Upper lobe of left lung (tissue), 6 donors: ENCODE data around the gene ENGASE. TPM values are rescaled to one million over a fixed set of nuclear protein-coding genes. Genes with fewer than 3 reads are reported as not detected.

Source experiments
- ATAC-seq, 2 donors: fragments of 200-7000 bp; cut with Tn5 transposase; one replicate each; pipeline ENCODE4 v1.9.1; 2022; ENCODE audit warnings: mild to moderate bottlenecking in 2 of 2, moderate library complexity in 2 of 2; ENCODE audit not compliant: low FRiP score in 2 of 2
- DNase-seq, 2 donors: peaks; one replicate each; pipeline ENCODE4 v3.0.0-alpha.2; 2019 to 2020
- H3K27ac ChIP-seq, 4 donors: fragments of 200-600 bp; sonication (generic); one replicate each; pipeline ENCODE4 v1.5.1; 2016 to 2019
- H3K27me3 ChIP-seq, 4 donors: fragments of 200-600 bp; sonication (generic); one replicate each; pipeline ENCODE4 v1.5.1; 2017 to 2019
- H3K36me3 ChIP-seq, 4 donors: fragments of 200-600 bp; sonication (generic); one replicate each; pipeline ENCODE4 v1.5.1; 2016 to 2019
- H3K4me1 ChIP-seq, 4 donors: fragments of 200-600 bp; sonication (generic); one replicate each; pipeline ENCODE4 v1.5.1; 2018 to 2019
- H3K4me3 ChIP-seq, 4 donors: fragments of 200-600 bp; sonication (generic); one replicate each; pipeline ENCODE4 v1.5.1; 2017 to 2019; ENCODE audit warnings: mild to moderate bottlenecking in 2 of 4, moderate library complexity in 1 of 4
- H3K9me3 ChIP-seq, 4 donors: fragments of 200-600 bp; sonication (generic); one replicate each; pipeline ENCODE4 v1.5.1; 2018 to 2019
- EP300 ChIP-seq, 4 donors: sonication (generic); formaldehyde crosslinking; IDR thresholded peaks; one replicate each; pipeline ENCODE4 v1.5.1; 2017; ENCODE audit warnings: antibody characterized with exemption in 4 of 4, control low read depth in 2 of 4
- POLR2A ChIP-seq, 4 donors: fragments of 450-650 bp; IDR thresholded peaks; one replicate each; pipeline ENCODE4 v1.5.1; 2016 to 2017; ENCODE audit warnings: antibody characterized with exemption in 4 of 4, mild to moderate bottlenecking in 2 of 4
- POLR2AphosphoS5 ChIP-seq, 2 donors: sonication (generic); formaldehyde crosslinking; IDR thresholded peaks; one replicate each; pipeline ENCODE4 v1.5.1; 2017; ENCODE audit warnings: antibody characterized with exemption in 2 of 2
- WGBS, 2 donors: methylation state at CpG; one replicate each; pipeline ENCODE4 v1.1.5; 2017 to 2018; 5-methylcytosine and 5-hydroxymethylcytosine counted together
- total RNA-seq, 6 donors: library from RNA; depleted of rRNA in 4 of 6; stranded (reverse); fragments of >200 nt in 4 of 6; gene quantifications; one replicate each; pipeline versions ENCODE4 v1.1.0 to v1.2.1, GENCODE V29; 2016 to 2021
- TF ChIP-seq, protein P1 (sequence below), 6 experiments: fragments of 450-650 bp in 4 of 6; fragments of 200-600 bp in 2 of 6; sonication (generic) in 2 of 6; IDR thresholded peaks; one replicate each; pipeline ENCODE4 v1.5.1; 2016 to 2019; ENCODE audit warnings: antibody characterized with exemption in 6 of 6
- donor health status: DM: no; HTN: no; CAD: no; lungs with moderate emphysema.
- donor health status: DM: no; HTN: yes; CAD: no; lungs with severe emphysema.

Gene ENGASE
- total RNA-seq, 6 donors from 2014 or later, result 17.2 to 320 (median 55.9) TPM

DNA sequence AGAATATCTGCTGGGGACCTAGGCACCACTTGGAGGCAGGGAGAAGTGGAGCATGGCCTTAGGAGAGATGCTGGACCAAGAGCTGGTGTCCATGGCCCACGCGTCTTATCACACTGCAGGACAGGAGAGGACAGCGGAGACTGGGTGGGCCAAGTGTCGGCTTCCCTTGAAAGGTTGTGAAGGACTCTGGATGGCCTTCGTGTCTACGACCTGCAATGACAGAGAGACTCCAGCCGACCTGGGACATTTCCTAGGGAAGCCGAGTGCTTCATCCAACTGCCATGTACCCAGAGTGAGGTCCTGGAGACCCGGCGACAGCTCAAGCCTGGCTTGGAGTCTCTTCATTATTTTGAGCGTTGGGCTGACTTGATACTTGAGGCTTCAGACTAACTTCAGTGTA, 30.2 kb upstream of the ENGASE start:
- H3K27ac ChIP-seq, result no peak overlapping the region
- peaks cover 0 to 9% (median 5%) of the 10 kb centered on the region in 4 donors for H3K4me1 ChIP-seq
- H3K4me3 ChIP-seq, result no peak overlapping the region
- DNase-seq (no peak), ATAC-seq (no peak)
- TF ChIP-seq POLR2A (IDR thresholded peaks at IDR 0.05) (no peak), EP300 (IDR thresholded peaks at IDR 0.05) (no peak), POLR2AphosphoS5 (IDR thresholded peaks at IDR 0.05) (no peak)
- TF ChIP-seq, protein P1, sequence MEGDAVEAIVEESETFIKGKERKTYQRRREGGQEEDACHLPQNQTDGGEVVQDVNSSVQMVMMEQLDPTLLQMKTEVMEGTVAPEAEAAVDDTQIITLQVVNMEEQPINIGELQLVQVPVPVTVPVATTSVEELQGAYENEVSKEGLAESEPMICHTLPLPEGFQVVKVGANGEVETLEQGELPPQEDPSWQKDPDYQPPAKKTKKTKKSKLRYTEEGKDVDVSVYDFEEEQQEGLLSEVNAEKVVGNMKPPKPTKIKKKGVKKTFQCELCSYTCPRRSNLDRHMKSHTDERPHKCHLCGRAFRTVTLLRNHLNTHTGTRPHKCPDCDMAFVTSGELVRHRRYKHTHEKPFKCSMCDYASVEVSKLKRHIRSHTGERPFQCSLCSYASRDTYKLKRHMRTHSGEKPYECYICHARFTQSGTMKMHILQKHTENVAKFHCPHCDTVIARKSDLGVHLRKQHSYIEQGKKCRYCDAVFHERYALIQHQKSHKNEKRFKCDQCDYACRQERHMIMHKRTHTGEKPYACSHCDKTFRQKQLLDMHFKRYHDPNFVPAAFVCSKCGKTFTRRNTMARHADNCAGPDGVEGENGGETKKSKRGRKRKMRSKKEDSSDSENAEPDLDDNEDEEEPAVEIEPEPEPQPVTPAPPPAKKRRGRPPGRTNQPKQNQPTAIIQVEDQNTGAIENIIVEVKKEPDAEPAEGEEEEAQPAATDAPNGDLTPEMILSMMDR (IDR thresholded peaks at IDR 0.05), result no peak
- H3K9me3 ChIP-seq, result no peaks in the 10 kb centered on the region
- no peaks in the 10 kb centered on the region for H3K27me3 ChIP-seq
- WGBS, 2 donors, result 92% methylated on average over 11 of the region's 11 CpGs
- H3K36me3 ChIP-seq, result peaks cover 0 to 21% (median 2%) of the 10 kb centered on the region in 4 donors

DNA sequence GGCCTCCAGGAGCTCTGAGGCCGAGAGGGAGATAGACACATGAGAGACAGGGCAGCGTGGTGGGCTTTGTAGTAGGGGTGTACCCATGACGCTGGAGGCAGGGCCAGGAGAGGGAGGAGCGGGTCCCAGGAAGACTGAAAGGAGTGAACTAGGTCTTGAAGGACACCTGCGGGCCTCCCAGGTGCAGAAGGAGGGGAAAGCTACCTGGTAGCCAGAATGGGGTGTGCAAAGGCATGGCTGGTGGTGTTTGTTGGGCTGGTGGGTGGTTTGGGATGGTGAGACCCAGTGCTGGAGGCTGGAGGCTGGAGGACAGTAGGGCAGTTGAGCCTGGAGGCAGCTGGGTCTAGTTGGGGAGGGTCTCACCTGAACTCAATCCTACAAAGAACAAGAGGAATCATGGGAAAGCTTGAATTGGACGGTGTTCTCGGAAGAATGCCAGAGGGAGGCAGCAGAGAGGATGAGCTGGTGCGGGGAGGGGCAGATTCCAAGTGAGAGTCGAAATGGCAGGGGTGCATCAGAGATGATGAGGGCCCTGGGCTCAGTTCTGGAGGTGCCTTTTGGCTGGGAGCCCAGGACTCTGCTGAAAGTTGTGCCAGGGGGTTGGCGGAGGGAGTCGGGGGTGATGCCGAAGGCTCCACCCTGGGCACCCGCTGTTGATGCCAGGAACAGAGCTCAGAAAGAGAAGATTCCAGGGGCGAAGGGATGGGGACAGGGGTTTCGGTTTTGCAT, 29.5 kb upstream of the ENGASE start:
- no peak for DNase-seq
- H3K9me3 ChIP-seq, result no peaks in the 10 kb centered on the region
- ATAC-seq, result no peak
- H3K27ac ChIP-seq, result no peak overlapping the region
- TF ChIP-seq EP300 (IDR thresholded peaks at IDR 0.05), result no peak
- no peak for TF ChIP-seq POLR2A (IDR thresholded peaks at IDR 0.05)
- TF ChIP-seq, protein P1 (IDR thresholded peaks at IDR 0.05), result no peak
- TF ChIP-seq POLR2AphosphoS5 (IDR thresholded peaks at IDR 0.05), result no peak
- no peak overlapping the region for H3K4me3 ChIP-seq
- 76 to 81% methylated on average over 15 of the region's 15 CpGs for whole genome bisulfite sequencing, 2 donors
- H3K4me1 ChIP-seq, result peaks cover 0 to 9% (median 5%) of the 10 kb centered on the region in 4 donors
- H3K36me3 ChIP-seq, result peaks cover 0 to 21% (median 2%) of the 10 kb centered on the region in 4 donors
- H3K27me3 ChIP-seq, result no peaks in the 10 kb centered on the region

DNA sequence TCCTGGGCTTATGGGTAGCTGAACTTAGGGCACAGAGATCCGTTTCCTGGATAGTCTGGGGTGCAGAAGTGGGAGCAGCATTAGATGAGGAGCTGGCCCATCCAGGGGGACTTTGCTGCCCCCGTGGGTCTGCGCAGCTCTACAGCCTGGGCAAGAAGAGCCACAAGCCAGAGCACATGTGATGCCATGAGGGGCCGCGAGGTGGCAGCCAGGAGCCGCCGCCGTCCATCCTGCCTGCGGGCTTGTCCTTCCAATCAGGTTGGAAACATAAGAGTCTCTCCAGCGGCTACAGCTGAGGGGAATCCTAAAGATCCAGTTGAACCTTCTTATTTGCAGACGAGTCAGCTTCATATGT, 28.8 kb upstream of the ENGASE start:
- TF ChIP-seq, protein P1 (IDR thresholded peaks at IDR 0.05), result peak; percentile 83 to 93 (median 89)
- no peak for TF ChIP-seq POLR2AphosphoS5 (IDR thresholded peaks at IDR 0.05)
- peak; percentile 72 to 84 for ATAC-seq
- no peak overlapping the region for H3K4me3 ChIP-seq

DNA sequence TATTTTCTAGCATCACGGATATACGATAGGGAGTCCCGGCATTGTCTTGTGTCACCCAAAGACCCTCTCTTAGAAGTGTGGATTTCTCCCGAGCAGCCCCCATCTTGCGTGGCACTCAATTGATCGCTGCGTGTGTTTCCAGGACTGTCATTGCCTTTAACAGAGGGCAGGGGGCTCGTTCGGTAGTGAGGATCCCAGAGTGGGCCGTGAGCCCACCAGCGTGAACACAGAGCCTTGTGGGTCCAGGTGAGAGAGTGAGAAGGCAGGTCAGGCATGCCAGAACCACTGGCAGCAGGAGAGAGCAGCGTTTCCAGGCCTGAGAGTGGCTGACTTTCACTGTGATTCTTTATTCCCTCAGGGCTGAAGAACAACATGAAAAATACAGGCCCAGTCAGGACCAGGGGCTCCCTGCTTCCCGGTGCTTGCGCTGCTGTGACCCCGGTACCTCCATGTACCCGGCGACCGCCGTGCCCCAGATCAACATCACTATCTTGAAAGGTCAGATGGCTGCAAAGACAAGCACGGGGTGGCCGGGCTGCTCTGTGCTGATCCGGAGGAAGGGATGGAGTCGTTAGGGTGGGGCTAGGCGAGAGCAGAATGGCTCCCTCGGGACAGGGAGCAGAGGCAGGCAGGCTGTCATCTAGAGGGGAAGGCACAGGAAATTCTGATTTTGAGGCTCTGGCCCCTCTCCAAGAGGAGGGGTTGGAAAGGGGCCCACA, 28.3 kb upstream of the ENGASE start:
- WGBS, 2 donors, result 63 to 76% methylated on average over 25 of the region's 25 CpGs
- DNase-seq, result no peak
- Histone ChIP-seq H3K27ac (no peak overlapping the region), H3K36me3 (peaks cover 0 to 27% (median 2%) of the 10 kb centered on the region in 4 donors), H3K9me3 (no peaks in the 10 kb centered on the region), H3K4me1 (peaks cover 0 to 9% (median 5%) of the 10 kb centered on the region in 4 donors), H3K27me3 (no peaks in the 10 kb centered on the region), H3K4me3 (no peak overlapping the region)
- TF ChIP-seq EP300 (IDR thresholded peaks at IDR 0.05) (no peak), POLR2A (IDR thresholded peaks at IDR 0.05) (no peak), POLR2AphosphoS5 (IDR thresholded peaks at IDR 0.05) (no peak)
- TF ChIP-seq, protein P1 (IDR thresholded peaks at IDR 0.05), result no peak
- ATAC-seq, result peak in 1 of 2 donors; percentile 39

More for the DNA sequence above, 28.8 kb upstream of the ENGASE start:
- 0% methylated on average over 3 to 11 of the region's 11 CpGs for WGBS, 2 donors
- no peak overlapping the region for H3K27ac ChIP-seq
- peaks cover 0 to 9% (median 5%) of the 10 kb centered on the region in 4 donors for H3K4me1 ChIP-seq
- no peaks in the 10 kb centered on the region for H3K27me3 ChIP-seq
- no peaks in the 10 kb centered on the region for H3K9me3 ChIP-seq
- H3K36me3 ChIP-seq, result peaks cover 0 to 24% (median 2%) of the 10 kb centered on the region in 4 donors
- peak; percentile 81 to 95 for DNase-seq
